HCT116 (cell line): Measurements from ENCODE around the gene MMP12. TPM values are rescaled to one million over a fixed set of nuclear protein-coding genes. Genes with fewer than 3 reads are reported as not detected.
"Not testable (repeated sequence)": the region's sequence is repeated elsewhere in the genome, so short reads cannot be mapped to it uniquely, and the experiment has no call there.

Source experiments
- ATAC-seq: fragments of 200-7000 bp; cut with Tn5 transposase; 2 replicates; pipeline ENCODE4 v1.9.1; 2020; ENCODE audit warnings: mild to moderate bottlenecking, moderate library complexity
- BruUV-seq: library from RNA; stranded (reverse); fragments of 400-500 nt; replicated peaks from 2 replicates; lab custom pipeline; 2021; lab: Mats Ljungman, UMichigan
- CTCF ChIA-PET: fragments of 300-600 bp; sonication (Branson Sonifier 250); formaldehyde crosslinking; loops from one replicate; lab custom pipeline; 2021; ENCODE audit warnings: antibody characterized with exemption; lab: Charles Lee
- POLR2A ChIA-PET: fragments of 300-600, 350-600 bp; sonication (Branson Sonifier 250); formaldehyde crosslinking; loops from one replicate; lab custom pipeline; 2021; ENCODE audit warnings: antibody characterized with exemption; lab: Charles Lee
- RAD21 ChIA-PET, 2 experiments: fragments of 300-600 bp; sonication (Branson Sonifier 250); formaldehyde crosslinking; loops; one replicate each; lab custom pipeline; 2023; ENCODE audit warnings: low total read pairs in 2 of 2; ENCODE audit not compliant: uncharacterized antibody in 2 of 2, unreplicated experiment in 2 of 2, low non-redundant PET in 1 of 2; lab: Charles Lee
- DNase-seq: peaks from one replicate; pipeline ENCODE4 v3.0.0-alpha.2; 2010; ENCODE audit warnings: low read depth, low spot score
- H2AFZ ChIP-seq: fragments of 200-600 bp; shearing (Covaris generic), sonication (generic); 2 replicates; pipeline ENCODE4 v1.6.1; 2017; ENCODE audit warnings: low read depth, mixed run types, mixed read lengths, antibody characterized with exemption, low read length; ENCODE audit not compliant: poor library complexity, severe bottlenecking
- H3K27ac ChIP-seq: 2 replicates; pipeline ENCODE4 v1.5.1; 2012; ENCODE audit warnings: low read depth, low read length
- H3K27me3 ChIP-seq: fragments of 200-600 bp; sonication (generic); 2 replicates; pipeline ENCODE4 v1.6.1; 2016; ENCODE audit warnings: mixed run types, low read length, mixed read lengths; ENCODE audit not compliant: insufficient read depth
- H3K36me3 ChIP-seq, 2 experiments: fragments of 200-500 bp in 1 of 2; fragments of 200-600 bp in 1 of 2; sonication (Bioruptor generic) in 1 of 2; sonication (generic) in 1 of 2; 2 replicates each; pipeline versions ENCODE4 v1.5.1 to v1.6.1; 2014 to 2016; ENCODE audit warnings: low read length in 2 of 2, inconsistent platforms in 1 of 2, mixed read lengths in 1 of 2, mixed run types in 1 of 2; ENCODE audit not compliant: insufficient read depth in 2 of 2, control insufficient read depth in 1 of 2
- H3K4me1 ChIP-seq, 2 experiments: fragments of 200-600 bp in 1 of 2; sonication (generic) in 1 of 2; 2 replicates each; pipeline versions ENCODE4 v1.5.1 to v1.6.1; 2012 to 2017; ENCODE audit warnings: low read length in 2 of 2, inconsistent platforms in 1 of 2, mild to moderate bottlenecking in 1 of 2, mixed read lengths in 1 of 2, mixed run types in 1 of 2, moderate library complexity in 1 of 2; ENCODE audit not compliant: insufficient read depth in 2 of 2, control insufficient read depth in 1 of 2
- H3K4me2 ChIP-seq: fragments of 200-600 bp; sonication (generic); 2 replicates; pipeline ENCODE4 v1.6.1; 2017; ENCODE audit warnings: mixed run types, low read length, mixed read lengths
- H3K4me3 ChIP-seq, 2 experiments: fragments of 200-600 bp in 1 of 2; sonication (generic) in 1 of 2; replicated peaks in 1 of 2; 2 replicates each; pipeline ENCODE4 v1.5.1; 2011 to 2016; ENCODE audit warnings: low read length in 2 of 2, control low read depth in 1 of 2, low read depth in 1 of 2, mild to moderate bottlenecking in 1 of 2, mixed read lengths in 1 of 2, mixed run types in 1 of 2
- H3K79me2 ChIP-seq: fragments of 200-600 bp; sonication (generic); 2 replicates; pipeline ENCODE4 v1.6.1; 2017; ENCODE audit warnings: mild to moderate bottlenecking, mixed run types, low read length, moderate library complexity, mixed read lengths; ENCODE audit not compliant: insufficient read depth
- H3K9ac ChIP-seq: fragments of 200-600 bp; sonication (generic); 2 replicates; pipeline ENCODE4 v1.6.1; 2016; ENCODE audit warnings: low read length, mixed read lengths
- H3K9me2 ChIP-seq: fragments of 200-600 bp; sonication (generic), shearing (Covaris generic); 2 replicates; pipeline ENCODE4 v1.6.1; 2017; ENCODE audit warnings: mixed run types, mild to moderate bottlenecking, moderate library complexity; ENCODE audit not compliant: insufficient read depth
- H3K9me3 ChIP-seq, 2 experiments: fragments of 200-500 bp in 1 of 2; fragments of 200-600 bp in 1 of 2; sonication (Bioruptor generic) in 1 of 2; sonication (generic) in 1 of 2; 2 replicates each; pipeline ENCODE4 v1.6.1; 2014 to 2017; ENCODE audit warnings: low read length in 2 of 2, mixed read lengths in 2 of 2, inconsistent platforms in 1 of 2, low read depth in 1 of 2, mild to moderate bottlenecking in 1 of 2, mixed run types in 1 of 2, moderate library complexity in 1 of 2; ENCODE audit not compliant: control insufficient read depth in 1 of 2, insufficient read depth in 1 of 2
- H4K20me1 ChIP-seq: fragments of 200-600 bp; sonication (generic), shearing (Covaris generic); 2 replicates; pipeline ENCODE4 v1.6.1; 2017; ENCODE audit warnings: mixed run types, mild to moderate bottlenecking, moderate library complexity; ENCODE audit not compliant: insufficient read depth
- ATF3 ChIP-seq: IDR thresholded peaks from 2 replicates; pipeline ENCODE4 v1.6.1; 2012
- CBX3 ChIP-seq: IDR thresholded peaks from 2 replicates; pipeline ENCODE4 v1.6.1; 2012; ENCODE audit warnings: low read depth
- CEBPB ChIP-seq: IDR thresholded peaks from 2 replicates; pipeline ENCODE4 v1.6.1; 2012; ENCODE audit warnings: low read depth
- EGR1 ChIP-seq: IDR thresholded peaks from 2 replicates; pipeline ENCODE4 v1.6.1; 2012; ENCODE audit warnings: low read depth
- EZH2 ChIP-seq: fragments of 200-600 bp; sonication (generic); IDR thresholded peaks from 2 replicates; pipeline ENCODE4 v1.6.1; 2017; ENCODE audit warnings: antibody characterized with exemption, mixed run types
- EZH2phosphoT487 ChIP-seq: fragments of 200-600 bp; IDR thresholded peaks from 2 replicates; pipeline ENCODE4 v1.6.1; 2018; ENCODE audit warnings: antibody characterized with exemption, borderline replicate concordance
- REST ChIP-seq: IDR thresholded peaks from 2 replicates; pipeline ENCODE4 v1.6.1; 2012; ENCODE audit warnings: low read depth
- SRF ChIP-seq: IDR thresholded peaks from 2 replicates; pipeline ENCODE4 v1.6.1; 2012; ENCODE audit warnings: low read depth
- ZFX ChIP-seq: fragments of 450-650 bp; IDR thresholded peaks from 2 replicates; pipeline ENCODE4 v1.6.1; 2017
- ZNF274 ChIP-seq: fragments of 200-500 bp; sonication (Bioruptor generic); IDR thresholded peaks from 2 replicates; pipeline ENCODE4 v1.6.1; 2014; ENCODE audit warnings: mild to moderate bottlenecking, low read depth, low read length, inconsistent platforms
- intact Hi-C: fragments of 100-400 bp; cut with micrococcal nuclease; formaldehyde crosslinking; loops from 2 replicates; pipeline ENCODE4 v1.10.0; 2022
- total RNA-seq: library from RNA; stranded (reverse); gene quantifications from one replicate; pipeline ENCODE4 v1.2.1, GENCODE V29; 2021; ENCODE audit not compliant: unreplicated experiment

Gene MMP12
- total RNA-seq, 1 experiment from 2014 or later = not detected

GRCh38 chr11:102869354-102869964 is 5.3 kb downstream of the MMP12 start:
- intact Hi-C loops, H3K79me2 ChIP-seq, H4K20me1 ChIP-seq, H3K9ac ChIP-seq, H2AFZ ChIP-seq, DNase-seq, H3K36me3 ChIP-seq, CTCF ChIA-PET, H3K9me2 ChIP-seq, BruUV-seq, H3K4me3 ChIP-seq, H3K27me3 ChIP-seq, H3K9me3 ChIP-seq, RAD21 ChIA-PET, H3K27ac ChIP-seq, POLR2A ChIA-PET: not testable (repeated sequence)
- Histone ChIP-seq H3K4me1 (peaks cover 6 to 10% of the 10 kb centered on the region in 2 experiments; a peak in 3 of 4 replicates), H3K4me2 (peak overlapping the region; percentile 20; the same call in 1 of the 2 replicates)
- ATAC-seq = peak; percentile 40

- TF ChIP-seq EZH2 (no peak), ZFX (no peak), CBX3 (no peak), ZNF274 (no peak), EZH2phosphoT487 (no peak), REST (no peak), CEBPB (no peak), SRF (no peak), ATF3 (no peak), EGR1 (no peak)
- TF ChIP-seq, all 23 proteins: peak for 0
- Histone ChIP-seq H3K79me2 (no peaks in the 10 kb centered on the region), H3K27ac (no peak overlapping the region), H3K27me3 (no peaks in the 10 kb centered on the region), H3K4me2 (no peak overlapping the region), H3K9me3 (no peaks in the 10 kb centered on the region), H2AFZ (peak overlapping the region; percentile 8), H3K9me2 (no peaks in the 10 kb centered on the region), H3K9ac (no peak overlapping the region), H3K4me3 (no peak overlapping the region), H4K20me1 (no peaks in the 10 kb centered on the region), H3K4me1 (peaks cover 6 to 10% of the 10 kb centered on the region in 2 experiments; a peak in 3 of 4 replicates), H3K36me3 (no peaks in the 10 kb centered on the region)
- RAD21 ChIA-PET = no interaction called here
- CTCF ChIA-PET = no interaction called here
- no peak for DNase-seq
- no TSS peak for BruUV-seq
- ATAC-seq = no peak
- POLR2A ChIA-PET = no interaction called here
- intact Hi-C loops = no loop called here
Measured at GRCh38 chr11:102868339-102868738, 6.4 kb downstream of the MMP12 start.
